NCI-H524 (cell line): ENCODE measurements around the gene MBOAT7.
"Not testable (repeated sequence)": the region's sequence is repeated elsewhere in the genome, so short reads cannot be mapped to it uniquely, and the experiment has no call there.

ENCODE experiments used
- DNase-seq, 2 experiments: peaks; one replicate each; lab custom pipeline; 2025; lab: John Stamatoyannopoulos, UW

Gene MBOAT7

GRCh38 chr19:54189735-54190502 lies 539 bp upstream of the MBOAT7 start:
- peak; percentile 100 for DNase-seq

- DNase-seq = peak in 1 of 2 experiments; percentile 29
Observed at GRCh38 chr19:54188215-54188871, 1.0 kb downstream of the MBOAT7 start.

- no peak for DNase-seq
Observed at GRCh38 chr19:54186934-54187381, 2.4 kb downstream of the MBOAT7 start.

- no peak for DNase-seq
Observed at GRCh38 chr19:54186351-54186750, 3.0 kb downstream of the MBOAT7 start.

- no peak for DNase-seq
Observed at GRCh38 chr19:54183431-54183830, 5.9 kb downstream of the MBOAT7 start.

GRCh38 chr19:54181894-54182293 lies 7.5 kb downstream of the MBOAT7 start:
- not testable (repeated sequence) for DNase-seq

GRCh38 chr19:54180691-54181091 lies 8.7 kb downstream of the MBOAT7 start:
- DNase-seq = no peak

GRCh38 chr19:54179921-54180461 lies 9.4 kb downstream of the MBOAT7 start:
- peak in 1 of 2 experiments; percentile 69 for DNase-seq

GRCh38 chr19:54179262-54179852 lies 10.0 kb downstream of the MBOAT7 start:
- DNase-seq = no peak

- no peak for DNase-seq
Observed at GRCh38 chr19:54178581-54179261, 10.7 kb downstream of the MBOAT7 start.

GRCh38 chr19:54173951-54174834 lies 15.2 kb downstream of the MBOAT7 start:
- DNase-seq = no peak

- DNase-seq = no peak
Observed at GRCh38 chr19:54173359-54173699, 16.1 kb downstream of the MBOAT7 start.

GRCh38 chr19:54172471-54173358 lies 16.7 kb downstream of the MBOAT7 start, which contains the start of gene TMC4:
TMC4 (minus strand) TSS chr19:54173160; CDS start chr19:54173117, 43 bp downstream.
- no peak for DNase-seq

- DNase-seq = not testable (repeated sequence)
Observed at GRCh38 chr19:54171736-54172431, 17.5 kb downstream of the MBOAT7 start.

GRCh38 chr19:54169149-54169740 lies 20.1 kb downstream of the MBOAT7 start:
- DNase-seq = no peak

GRCh38 chr19:54168174-54168917 lies 21.0 kb downstream of the MBOAT7 start:
- DNase-seq = peak; percentile 65 to 80

GRCh38 chr19:54165222-54165621 lies 24.2 kb downstream of the MBOAT7 start:
- DNase-seq = no peak

- DNase-seq = no peak
Observed at GRCh38 chr19:54164369-54165068, 24.9 kb downstream of the MBOAT7 start.
